GM12891 (cell line): ENCODE results near the gene PRKCE.

Experiments
- DNase-seq: peaks from one replicate; pipeline ENCODE4 v3.0.0; 2011; ENCODE audit warnings: low spot score; ENCODE audit not compliant: insufficient read length
- FAIRE-seq: peaks from 2 replicates; lab custom pipeline; 2011; peaks lifted over from hg19 to GRCh38; lab: Jason Lieb, UNC
- PAX5 ChIP-seq: IDR thresholded peaks from 2 replicates; pipeline ENCODE4 v1.6.1; 2011; ENCODE audit warnings: low read length, moderate library complexity, mild to moderate bottlenecking; ENCODE audit not compliant: insufficient read depth, severe bottlenecking
- POLR2A ChIP-seq: IDR thresholded peaks from 2 replicates; pipeline ENCODE4 v1.6.1; 2011; ENCODE audit warnings: low read depth, low read length, control low read depth
- POLR2AphosphoS5 ChIP-seq: IDR thresholded peaks from 2 replicates; pipeline ENCODE4 v1.6.1; 2011; ENCODE audit warnings: low read depth, low read length, control low read depth
- POU2F2 ChIP-seq: IDR thresholded peaks from 2 replicates; pipeline ENCODE4 v1.6.1; 2011; ENCODE audit warnings: low read depth, mild to moderate bottlenecking, control low read depth, low read length, moderate library complexity
- SPI1 ChIP-seq: IDR thresholded peaks from 2 replicates; pipeline ENCODE4 v1.6.1; 2011; ENCODE audit warnings: low read depth, low read length, control low read depth
- TAF1 ChIP-seq: IDR thresholded peaks from 2 replicates; pipeline ENCODE4 v1.6.1; 2011; ENCODE audit warnings: low read depth, low read length, control low read depth

The PRKCE gene

DNA sequence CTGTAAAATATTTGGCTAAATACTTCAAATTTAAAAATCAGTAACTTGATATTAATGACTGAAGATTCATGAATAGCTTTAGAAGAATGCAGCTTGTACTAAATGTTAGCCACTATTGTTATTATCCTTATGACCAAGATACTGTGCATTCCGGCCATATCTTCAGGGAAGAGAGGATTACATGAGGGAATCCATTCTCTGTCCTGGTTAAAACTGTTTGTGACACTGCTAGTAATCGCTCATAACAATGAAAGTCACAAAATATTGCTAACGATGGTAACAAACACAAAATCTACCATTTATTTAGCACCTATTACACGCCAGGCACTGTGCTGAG lies 217.7 kb downstream of the PRKCE start:
- FAIRE-seq = no peak
- TF ChIP-seq PAX5 (no peak), POU2F2 (no peak), POLR2AphosphoS5 (no peak), TAF1 (no peak), POLR2A (no peak), SPI1 (no peak)
- no peak for DNase-seq

DNA sequence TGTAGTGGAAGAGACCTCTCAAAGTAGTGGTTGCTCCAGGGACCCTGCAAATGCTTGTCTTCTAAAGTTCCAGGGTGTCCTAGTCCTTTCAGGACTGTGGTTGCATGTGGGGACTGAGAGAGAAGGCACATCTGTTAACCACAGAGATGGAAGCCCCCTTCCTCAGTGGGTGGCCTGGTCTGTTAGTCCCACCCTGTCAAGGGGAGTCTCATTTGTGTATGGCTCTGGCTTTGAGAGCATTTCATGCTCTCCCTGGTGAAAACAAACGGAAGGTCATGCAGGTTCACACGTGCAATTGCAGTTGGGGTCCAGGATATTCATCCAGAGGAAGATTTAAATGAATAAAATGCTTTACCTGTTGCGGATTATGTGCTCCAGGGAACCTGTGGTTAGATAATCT lies 219.6 kb downstream of the PRKCE start:
- no peak for TF ChIP-seq PAX5
- no peak for TF ChIP-seq POU2F2
- TF ChIP-seq POLR2A = no peak
- TF ChIP-seq SPI1 = no peak
- TF ChIP-seq POLR2AphosphoS5 = no peak
- no peak for TF ChIP-seq TAF1
- no peak for DNase-seq
- FAIRE-seq = no peak

DNA sequence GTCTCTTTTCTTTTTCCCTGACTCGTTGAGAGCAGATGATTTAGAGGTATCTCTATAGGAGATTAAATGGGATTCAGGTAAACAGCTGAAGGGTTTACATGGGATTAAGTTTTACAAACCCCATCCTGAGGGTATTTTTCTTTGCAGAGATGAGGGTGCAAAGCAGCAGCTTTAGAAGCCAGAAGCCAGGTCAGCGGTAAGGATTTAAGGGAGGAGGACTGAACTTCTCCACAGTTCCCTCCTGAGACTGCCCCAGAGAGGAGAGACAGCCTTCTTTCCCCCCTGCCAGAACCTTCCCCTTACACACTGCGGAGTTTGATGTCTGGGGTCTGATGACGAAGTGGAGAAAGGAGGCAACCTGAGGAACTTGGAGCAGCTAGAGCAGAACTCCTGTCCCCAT lies 220.1 kb downstream of the PRKCE start:
- FAIRE-seq = no peak
- TF ChIP-seq SPI1 = no peak
- TF ChIP-seq PAX5 = no peak
- no peak for TF ChIP-seq POLR2A
- TF ChIP-seq POLR2AphosphoS5 = no peak
- TF ChIP-seq POU2F2 = no peak
- TF ChIP-seq TAF1 = no peak
- no peak for DNase-seq

DNA sequence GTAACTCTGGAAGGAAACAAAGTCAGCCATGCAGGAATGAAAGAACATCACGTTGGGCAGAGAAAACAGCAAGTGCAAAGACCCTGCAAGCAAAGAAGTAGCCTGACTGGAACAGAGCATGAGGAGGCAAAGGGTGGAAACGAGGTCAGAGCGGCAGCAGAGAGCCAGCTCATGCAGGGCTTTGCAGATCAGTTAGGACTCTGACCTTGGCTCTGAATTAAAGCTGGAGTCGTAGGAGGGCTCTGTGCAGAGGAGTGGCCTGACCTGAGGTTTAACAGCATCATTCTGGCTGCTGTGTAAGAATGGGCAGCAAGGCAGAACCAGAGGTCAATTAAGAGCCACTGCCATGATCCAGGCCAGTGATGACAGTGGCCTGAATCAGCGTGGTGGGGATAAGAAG lies 220.7 kb downstream of the PRKCE start:
- FAIRE-seq (no peak), DNase-seq (no peak)
- no peak for TF ChIP-seq POLR2AphosphoS5
- TF ChIP-seq TAF1 = no peak
- no peak for TF ChIP-seq POU2F2
- TF ChIP-seq PAX5 = no peak
- no peak for TF ChIP-seq POLR2A
- TF ChIP-seq SPI1 = no peak

DNA sequence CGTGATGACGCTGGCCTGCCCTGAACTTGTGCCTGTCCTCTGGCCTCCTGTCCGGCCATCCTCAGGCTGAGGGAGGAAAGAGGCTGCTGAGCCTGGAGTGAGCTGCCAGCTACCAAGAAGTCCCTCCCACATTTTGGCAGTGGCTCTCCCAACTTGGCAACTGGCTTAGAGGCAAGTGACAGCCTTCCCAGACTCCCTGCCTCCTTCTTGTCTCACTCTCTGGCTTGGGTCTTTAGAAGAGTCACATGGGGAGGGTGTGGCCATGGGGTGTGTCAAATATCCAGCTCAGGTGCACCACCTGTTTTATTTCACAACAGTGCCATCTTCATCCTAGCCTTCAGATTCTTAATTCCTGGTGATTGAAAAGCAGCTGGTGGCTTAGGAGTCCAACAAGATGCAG lies 222.9 kb downstream of the PRKCE start:
- FAIRE-seq (no peak), DNase-seq (no peak)
- TF ChIP-seq SPI1 = no peak
- TF ChIP-seq POLR2A = no peak
- TF ChIP-seq POU2F2 = no peak
- TF ChIP-seq POLR2AphosphoS5 = no peak
- TF ChIP-seq PAX5 = no peak
- TF ChIP-seq TAF1 = no peak

DNA sequence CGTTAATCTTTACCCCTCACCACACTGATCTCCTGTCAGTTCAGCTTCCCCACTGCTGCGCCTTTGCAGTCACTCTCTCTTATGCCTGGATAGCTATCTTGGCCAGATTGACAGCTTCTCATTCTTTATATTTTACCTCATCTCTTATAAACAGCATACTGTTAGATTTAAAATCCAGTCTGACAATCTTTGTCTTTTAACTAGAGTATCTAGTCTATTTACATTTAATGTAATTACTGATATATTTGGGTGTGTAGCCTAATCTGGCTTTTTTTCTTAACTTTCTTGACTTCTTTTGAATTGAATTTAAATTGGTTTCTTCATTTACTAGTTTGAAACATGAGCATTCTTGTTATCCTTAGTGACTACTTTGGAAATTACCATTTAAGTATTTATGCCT lies 225.1 kb downstream of the PRKCE start:
- FAIRE-seq (no peak), DNase-seq (no peak)
- TF ChIP-seq POLR2AphosphoS5 (no peak), TAF1 (no peak), PAX5 (no peak), POLR2A (no peak)

DNA sequence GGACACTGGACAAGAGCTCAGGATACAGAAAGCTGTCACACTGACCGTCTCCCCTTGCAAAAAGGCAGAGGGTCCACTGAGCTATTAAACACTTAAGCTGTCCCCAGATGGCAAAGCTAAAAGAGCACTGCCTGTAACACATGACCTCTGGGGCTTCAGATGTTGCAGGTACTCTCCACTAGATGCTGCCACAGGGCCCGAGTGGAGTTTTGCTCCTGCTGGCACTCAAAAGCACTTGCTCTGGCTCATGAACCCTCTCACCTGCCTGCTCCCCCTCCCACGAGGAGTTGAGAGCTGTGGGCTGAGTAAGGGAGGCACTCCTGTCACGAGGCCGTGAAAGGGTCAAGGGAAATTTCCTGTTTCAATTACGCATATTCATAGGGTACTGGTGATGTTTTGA lies 227.9 kb downstream of the PRKCE start:
- no peak for TF ChIP-seq POLR2A
- peak; percentile 83; the same call in 1 of the 2 replicates for TF ChIP-seq POU2F2
- FAIRE-seq = peak; percentile 47

DNA sequence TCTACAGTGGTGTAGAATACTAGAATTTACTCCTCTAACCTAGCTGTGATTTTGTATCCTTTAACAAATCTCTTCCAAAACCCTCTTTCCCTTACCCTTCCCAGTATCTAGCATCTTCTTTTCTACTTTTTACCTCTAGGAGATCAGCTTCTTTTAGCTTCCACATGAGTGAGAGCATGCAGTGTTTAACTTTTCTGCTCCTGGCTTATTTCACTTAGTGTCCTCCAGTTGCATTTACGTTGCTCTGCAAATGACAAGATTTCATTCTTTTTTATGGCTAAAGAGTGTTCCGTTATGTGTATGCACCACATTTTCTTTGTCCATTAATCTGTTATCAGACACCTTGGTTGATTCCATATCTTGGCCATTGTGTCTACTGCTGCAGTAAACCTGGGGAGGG lies 228.5 kb downstream of the PRKCE start:
- no peak for FAIRE-seq
- TF ChIP-seq POLR2AphosphoS5 = no peak
- no peak for TF ChIP-seq SPI1
- TF ChIP-seq POU2F2 = no peak
- no peak for TF ChIP-seq PAX5
- TF ChIP-seq POLR2A = no peak
- no peak for TF ChIP-seq TAF1
- no peak for DNase-seq

More for the DNA sequence above, 227.9 kb downstream of the PRKCE start:
- no peak for DNase-seq

DNA sequence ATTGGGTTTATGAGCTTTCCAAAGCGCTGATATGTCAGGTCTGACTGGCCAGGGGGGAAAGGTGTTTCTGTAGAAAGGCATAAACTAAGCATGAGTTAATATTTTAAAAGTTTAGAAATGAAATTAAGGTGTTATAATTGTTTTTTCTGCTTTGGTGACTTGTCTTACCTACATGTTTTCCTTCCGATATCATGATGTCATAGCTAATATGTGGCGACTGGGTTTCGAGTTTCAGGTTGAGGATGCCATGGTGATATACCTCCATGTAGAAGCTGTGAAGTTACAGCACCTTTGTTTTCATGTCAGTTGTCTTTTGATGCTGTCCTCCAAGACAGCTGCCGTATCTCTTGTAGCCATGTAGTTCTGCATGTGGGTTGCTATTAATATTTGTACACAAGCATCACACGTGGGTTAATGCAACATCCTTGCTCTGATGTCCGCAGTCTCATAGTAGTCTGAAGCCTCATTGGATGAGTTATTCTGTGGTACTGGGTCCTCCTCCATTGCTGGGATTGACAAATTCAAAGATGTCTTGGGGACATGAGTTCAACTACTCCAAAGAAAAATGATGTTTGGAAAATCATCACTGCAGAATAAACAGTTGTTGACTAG lies 230.6 kb downstream of the PRKCE start:
- DNase-seq (no peak), FAIRE-seq (no peak)
- no peak for TF ChIP-seq PAX5
- no peak for TF ChIP-seq POLR2A
- TF ChIP-seq POU2F2 = no peak
- TF ChIP-seq SPI1 = no peak
- TF ChIP-seq TAF1 = no peak

DNA sequence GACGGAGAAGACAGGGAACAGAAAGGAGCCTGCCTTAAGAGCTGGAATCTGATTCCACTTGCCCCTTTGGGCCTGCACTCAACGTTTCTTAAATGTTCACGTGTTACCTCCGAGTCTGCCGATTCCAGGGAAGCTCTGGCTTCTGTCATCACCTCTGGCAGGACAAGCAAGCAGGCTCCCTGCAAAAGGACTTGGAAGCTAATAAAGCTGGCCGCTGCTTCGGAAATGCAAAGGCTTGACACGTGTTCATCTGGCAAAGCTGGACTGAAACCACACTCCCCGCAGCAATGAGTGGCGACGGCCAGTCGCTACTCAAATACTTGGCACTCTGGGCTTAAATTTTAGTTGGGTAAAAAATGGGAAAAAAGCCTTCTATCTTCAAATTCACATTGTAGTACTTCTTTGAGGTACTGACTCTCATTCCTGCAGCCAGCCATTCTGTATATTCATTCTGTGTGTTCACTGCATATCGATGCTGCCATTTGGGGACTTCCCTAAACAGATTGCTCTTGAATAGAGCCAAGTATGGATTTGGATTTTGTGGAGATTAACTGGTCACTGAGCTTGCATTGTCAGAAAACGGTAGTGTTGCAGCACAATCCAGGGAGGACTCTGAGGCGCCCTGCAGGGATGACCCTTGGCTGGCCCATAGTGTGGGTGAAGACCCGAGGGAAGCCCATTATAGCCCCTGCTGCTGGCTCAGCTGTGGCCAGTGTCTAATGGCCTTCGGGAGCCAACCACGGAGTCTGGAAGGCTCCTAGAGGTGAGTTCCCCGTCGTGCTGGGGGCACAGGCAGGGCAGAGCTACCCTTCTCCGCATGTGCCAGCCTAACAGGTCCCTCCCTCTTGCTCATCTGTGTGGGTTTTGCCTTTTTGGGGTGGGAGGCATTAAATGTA lies 231.5 kb downstream of the PRKCE start:
- DNase-seq = no peak
- no peak for FAIRE-seq
- no peak for TF ChIP-seq POLR2AphosphoS5
- no peak for TF ChIP-seq TAF1
- TF ChIP-seq SPI1 = no peak
